Measurements from ENCODE around the gene NR5A2.

- TF ChIP-seq SPI1 (IDR thresholded peaks at IDR 0.05; ENCODE audit: borderline replicate concordance, insufficient read depth, low read depth, low read length): no peak
- no peak for TF ChIP-seq USF2 (IDR thresholded peaks at IDR 0.05; ENCODE audit: borderline replicate concordance, low read depth, low read length)
- no peak for TF ChIP-seq CREB1 (IDR thresholded peaks at IDR 0.05; ENCODE audit: low read depth)
- no peak for TF ChIP-seq POLR2A (IDR thresholded peaks at IDR 0.05; ENCODE audit: low read depth, low read length)
- TF ChIP-seq EZH2 (IDR thresholded peaks at IDR 0.05; ENCODE audit: borderline replicate concordance, control insufficient read depth, low read depth, low read length): no peak
- TF ChIP-seq MXI1 (IDR thresholded peaks at IDR 0.05; ENCODE audit: low read depth, low read length): no peak
- no peak for TF ChIP-seq REST (IDR thresholded peaks at IDR 0.05; ENCODE audit: low read depth, low read length)
- TF ChIP-seq CTCF (IDR thresholded peaks at IDR 0.05 in 2 of 3, conservative IDR thresholded peaks at IDR 0.05 in 1 of 3; ENCODE audit: control insufficient read depth in 2 of 3, extremely low read depth in 1 of 3, insufficient read depth in 1 of 3, low read depth in 3 of 3, low read length in 3 of 3): no peak
- no peak for TF ChIP-seq MAX (IDR thresholded peaks at IDR 0.05; ENCODE audit: low read depth, low read length)
- TF ChIP-seq IRF3 (IDR thresholded peaks at IDR 0.05): no peak
- no peak for TF ChIP-seq EP300 (IDR thresholded peaks at IDR 0.05; ENCODE audit: borderline replicate concordance in 1 of 2, control insufficient read depth in 1 of 2, low read depth in 2 of 2, low read length in 2 of 2)
These were observed 150.8 kb downstream of the NR5A2 start for GRCh38 chr1:200178340-200178739.

Measured in GM12878 (cell line).